Heart right ventricle (tissue), 16 donors: ENCODE data around the gene RALY. TPM values are rescaled to one million over a fixed set of nuclear protein-coding genes. Genes with fewer than 3 reads are reported as not detected.

Experiments used
- ATAC-seq, 8 donors: fragments of 200-7000 bp; cut with Tn5 transposase; one replicate each; pipeline ENCODE4 v1.9.1; 2020; ENCODE audit warnings: mild to moderate bottlenecking in 8 of 8, moderate library complexity in 8 of 8, moderate number of reproducible peaks in 1 of 8
- DNase-seq, 2 donors: peaks; one replicate each; pipeline ENCODE4 v3.0.0-alpha.2; 2020
- H3K27ac ChIP-seq, 10 donors: fragments of 200-600 bp; sonication (generic) in 2 of 10; one replicate each; pipeline versions ENCODE4 v1.5.0 to v1.8.0; 2020 to 2022; ENCODE audit warnings: mild to moderate bottlenecking in 3 of 10
- H3K27me3 ChIP-seq, 7 donors: fragments of 200-600 bp; one replicate each; pipeline ENCODE4 v1.8.0; 2021 to 2022; ENCODE audit warnings: mild to moderate bottlenecking in 2 of 7
- H3K36me3 ChIP-seq, 9 donors: fragments of 200-600 bp; sonication (generic) in 1 of 9; one replicate each; pipeline versions ENCODE4 v1.5.0 to v1.8.0; 2020 to 2022; ENCODE audit warnings: mild to moderate bottlenecking in 2 of 9
- H3K4me1 ChIP-seq, 9 donors: fragments of 200-600 bp; sonication (generic) in 1 of 9; one replicate each; pipeline versions ENCODE4 v1.5.0 to v1.8.0; 2020 to 2022; ENCODE audit warnings: mild to moderate bottlenecking in 4 of 9
- H3K4me3 ChIP-seq, 10 donors: fragments of 200-600 bp; sonication (generic) in 2 of 10; one replicate each; pipeline versions ENCODE4 v1.5.0 to v1.8.0; 2020 to 2022; ENCODE audit warnings: mild to moderate bottlenecking in 7 of 10, moderate library complexity in 2 of 10
- H3K9me3 ChIP-seq, 11 donors: fragments of 200-600 bp in 10 of 11; sonication (generic) in 2 of 11; one replicate each; pipeline versions ENCODE4 v1.5.0 to v1.8.0; 2013 to 2022; ENCODE audit warnings: mild to moderate bottlenecking in 2 of 11, control low read depth in 1 of 11, moderate library complexity in 1 of 11
- CTCF ChIP-seq, 9 donors: fragments of 200-600 bp; sonication (generic) in 2 of 9; IDR thresholded peaks; one replicate each; pipeline versions ENCODE4 v1.5.0 to v1.8.0; 2021 to 2022; ENCODE audit warnings: antibody characterized with exemption in 9 of 9, mild to moderate bottlenecking in 5 of 9, moderate library complexity in 1 of 9
- WGBS, 2 donors: extraction: QIAGEN DNeasy Blood & Tissue Kit; methylation state at CpG; one replicate each; pipeline ENCODE4 v1.1.7; 2013; ENCODE audit warnings: inconsistent platforms in 1 of 2; 5-methylcytosine and 5-hydroxymethylcytosine counted together
- intact Hi-C, 10 donors: fragments of 100-400 bp; cut with DNase I; formaldehyde crosslinking; loops; one replicate each; pipeline versions ENCODE4 v1.11.1 to v1.14.2; 2022
- polyA plus RNA-seq, 2 donors: library from polyadenylated mRNA; stranded (reverse); fragments of 200-250 nt; gene quantifications; one replicate each; pipeline ENCODE4 v1.2.3, GENCODE V29; 2013
- total RNA-seq, 10 donors: library from RNA; stranded (reverse); fragmentation: NEBNext Ultra II Directional in 3 of 10; extraction: Animal tissue kit (Norgen Biotek cat#: 25700) in 3 of 10; gene quantifications; one replicate each; pipeline versions ENCODE4 v1.2.1 to v1.2.4, GENCODE V29; 2021 to 2023
- donor health status: Arrhythmogenic right ventricular cardiomyopathy.
- donor health status: ischemic (EF 13 %, LVEDD 7.1; RV severe dilation, severe dysfunction).
- donor health status: healthy with polysubstance abuse.
- donor health status: DM: no; HTN: yes; CAD: no.
- donor health status: DM: no; HTN: no; CAD: no.
- donor health status: ischemic (EF 25% LVEDD 6.9; RV normal size, moderate dysfunction).
- donor health status: ischemic (EF 25% LVEDD 5.7; RV mildly dilated, moderate dysfunction).
- donor health status: healthy.
- donor health status: DM: yes; HTN: yes; CAD: no.
- donor health status: Ischemic cardiomyopathy.
- donor health status: ischemic (EF 35%, LVEDD 5.7; RV mildly dilated, moderate dysfunction).
- donor health status: nonischemic (EF 11% LVEDD 7.7; RV severe dilation, severe dysfunction).
- donor health status: DM: yes; HTN: yes; CAD: no.
- donor health status: PGD.
- donor health status: ischemic (EF 29% LVEDD 5.4; RV normal size, mild dysfunction).
- donor health status: nonischemic (EF 23%, LVEDD 6.1; RV moderate dilation, normal function).

Gene RALY
- total and polyA plus RNA-seq, 12 donors: 84.3 to 234 (median 104) TPM

GRCh38 chr20:34045294-34045693 lies 51.6 kb downstream of the RALY start:
- intact Hi-C loops: loop anchor here in 1 of 10 donors (5.0 kb wide), 1 partner anchor 48 kb away; no protein-coding TSS in a partner anchor
- no peaks in the 10 kb centered on the region for H3K9me3 ChIP-seq
- peak in 1 of 2 donors; percentile 70 for DNase-seq
- peaks cover 24 to 87% (median 76%) of the 10 kb centered on the region in 9 donors for H3K4me1 ChIP-seq
- WGBS, 2 donors: 2 to 3% methylated on average over 2 of the region's 2 CpGs
- peak overlapping the region in 2 of 10 donors; percentile 3 to 9 for H3K27ac ChIP-seq
- peak; percentile 63 to 78 (median 72) for ATAC-seq
- no peaks in the 10 kb centered on the region for H3K27me3 ChIP-seq
- H3K4me3 ChIP-seq: no peak overlapping the region
- TF ChIP-seq CTCF (IDR thresholded peaks at IDR 0.05): no peak
- H3K36me3 ChIP-seq: peaks cover 0 to 15% (median 0%) of the 10 kb centered on the region in 9 donors

DNA sequence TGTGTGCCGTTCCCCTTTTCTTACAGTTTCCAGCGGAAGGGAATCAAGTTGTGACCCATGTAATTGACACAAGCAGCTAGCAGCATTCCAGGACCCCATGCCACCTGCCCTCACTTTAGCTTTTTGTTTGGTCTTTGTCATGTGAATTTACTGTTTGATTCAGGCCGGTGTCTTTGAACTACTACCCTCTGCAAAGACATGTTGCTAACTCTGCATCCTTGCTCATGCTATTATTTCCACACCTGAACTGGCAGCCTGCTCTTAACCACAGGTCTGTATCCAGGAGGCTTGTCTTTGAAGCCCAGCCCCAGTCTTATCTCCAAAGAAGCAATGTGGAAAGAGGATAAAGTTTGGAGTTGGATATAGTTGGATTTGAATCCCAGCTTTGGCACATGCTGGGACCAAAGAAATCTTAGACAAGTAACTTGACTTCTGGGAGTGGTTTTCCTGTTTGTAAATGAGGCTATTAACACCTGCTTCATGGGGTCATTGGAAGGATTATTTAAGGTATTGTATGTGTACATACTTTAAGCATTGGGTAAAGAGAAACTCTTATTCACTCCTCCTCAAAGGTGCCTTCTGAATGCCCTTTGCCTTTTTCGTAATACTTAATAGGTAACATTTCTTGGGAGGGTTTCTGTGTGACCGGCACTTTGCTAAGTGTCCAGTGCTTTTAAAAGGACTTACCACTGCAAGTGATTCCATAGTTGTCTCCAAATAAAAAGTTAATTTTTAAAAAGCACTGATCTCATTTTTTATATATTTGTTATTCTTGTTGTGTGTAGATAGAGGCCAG lies 52.4 kb downstream of the RALY start:
- intact Hi-C loops: loop anchor here in 1 of 10 donors (5.0 kb wide), 1 partner anchor 49 kb away; no protein-coding TSS in a partner anchor
- ATAC-seq (no peak), DNase-seq (no peak)
- H3K27me3 ChIP-seq: no peaks in the 10 kb centered on the region
- no peak for TF ChIP-seq CTCF (IDR thresholded peaks at IDR 0.05)
- WGBS, 2 donors: 94 to 95% methylated on average over 5 of the region's 5 CpGs
- H3K9me3 ChIP-seq: no peaks in the 10 kb centered on the region
- H3K27ac ChIP-seq: no peak overlapping the region
- H3K4me1 ChIP-seq: peaks cover 22 to 87% (median 76%) of the 10 kb centered on the region in 9 donors
- H3K36me3 ChIP-seq: peaks cover 0 to 15% (median 0%) of the 10 kb centered on the region in 9 donors
- no peak overlapping the region for H3K4me3 ChIP-seq

DNA sequence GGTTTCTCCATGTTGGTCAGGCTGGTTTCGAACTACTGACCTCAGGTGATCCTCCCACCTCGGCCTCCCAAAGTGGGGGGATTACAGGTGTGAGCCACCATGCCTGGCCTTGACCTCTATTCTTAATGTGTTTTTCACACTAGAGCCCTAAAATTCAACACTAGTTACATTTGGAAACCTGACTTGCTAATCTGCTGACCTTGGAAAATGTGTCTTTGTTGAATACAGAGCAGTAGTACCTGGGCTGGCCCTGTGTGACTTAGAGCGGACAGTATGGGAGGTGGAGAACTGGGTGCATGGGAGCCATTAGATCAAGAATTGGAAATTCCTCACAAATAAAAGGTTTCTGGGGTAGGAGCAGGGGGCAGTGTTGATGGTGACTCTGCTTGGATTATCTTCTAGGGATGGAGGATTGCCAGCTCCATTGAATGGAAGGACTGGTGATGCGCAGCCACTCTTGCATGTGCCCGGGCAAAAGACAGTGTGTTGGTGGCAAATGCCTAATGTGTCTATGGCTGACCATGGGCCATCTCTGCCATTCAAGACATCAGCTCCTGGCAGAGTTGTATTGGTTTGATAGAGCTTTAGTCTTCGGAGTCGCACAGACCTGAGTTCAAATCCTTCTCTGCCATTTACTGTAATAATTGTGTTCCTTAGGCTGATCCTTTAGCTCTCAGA lies 53.4 kb downstream of the RALY start:
- peaks cover 18 to 87% (median 76%) of the 10 kb centered on the region in 9 donors for H3K4me1 ChIP-seq
- ATAC-seq: no peak
- no peak overlapping the region for H3K27ac ChIP-seq
- H3K36me3 ChIP-seq: peaks cover 0 to 15% (median 0%) of the 10 kb centered on the region in 9 donors
- H3K4me3 ChIP-seq: no peak overlapping the region
- no peak for DNase-seq
- no peak for TF ChIP-seq CTCF (IDR thresholded peaks at IDR 0.05)
- no peaks in the 10 kb centered on the region for H3K27me3 ChIP-seq
- 96 to 98% methylated on average over 7 of the region's 7 CpGs for WGBS, 2 donors
- intact Hi-C loops: loop anchor here in 1 of 10 donors (5.0 kb wide), 1 partner anchor 50 kb away; no protein-coding TSS in a partner anchor
- no peaks in the 10 kb centered on the region for H3K9me3 ChIP-seq

- TF ChIP-seq CTCF (IDR thresholded peaks at IDR 0.05): no peak
- no peak overlapping the region for H3K27ac ChIP-seq
- H3K4me1 ChIP-seq: peaks cover 18 to 87% (median 76%) of the 10 kb centered on the region in 9 donors
- DNase-seq (no peak), ATAC-seq (no peak)
- H3K9me3 ChIP-seq: no peaks in the 10 kb centered on the region
- intact Hi-C loops: loop anchor here in 1 of 10 donors (5.0 kb wide), 1 partner anchor 51 kb away; no protein-coding TSS in a partner anchor
- H3K27me3 ChIP-seq: no peaks in the 10 kb centered on the region
- 60 to 72% methylated on average over 4 of the region's 4 CpGs for WGBS, 2 donors
- no peak overlapping the region for H3K4me3 ChIP-seq
- peaks cover 0 to 15% (median 0%) of the 10 kb centered on the region in 9 donors for H3K36me3 ChIP-seq
Measured at GRCh38 chr20:34047917-34048316, 54.2 kb downstream of the RALY start.
